ENCODE results near the gene WNT3.
"Not testable (repeated sequence)": the region's sequence is repeated elsewhere in the genome, so short reads cannot be mapped to it uniquely, and the experiment has no call there.

Gene WNT3

DNA sequence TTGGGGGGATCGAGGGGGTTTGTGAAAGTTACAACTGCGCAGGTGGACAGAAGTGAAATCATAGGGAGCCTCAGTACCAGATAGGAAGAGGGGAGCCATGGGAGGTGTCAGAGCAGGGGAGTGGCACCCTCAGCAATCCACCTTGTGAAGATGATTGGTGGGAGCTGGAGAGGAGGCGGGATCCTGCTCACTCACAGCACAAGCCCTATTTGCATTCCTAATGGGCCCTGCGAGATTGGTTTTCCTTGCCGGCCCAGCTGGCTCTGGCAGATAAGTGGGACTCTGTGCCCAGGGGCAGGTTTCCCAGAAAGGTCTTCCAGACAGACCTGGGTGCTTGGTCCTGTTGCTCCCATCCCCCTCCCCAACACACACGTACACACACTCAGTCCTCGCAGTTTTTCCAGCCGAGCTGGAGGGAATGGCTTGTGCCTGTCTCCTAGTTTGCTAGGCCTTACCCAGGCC, 9.4 kb downstream of the WNT3 start:
- H3K36me3 ChIP-seq (ENCODE audit: insufficient read depth, low read depth, low read length), result no peaks in the 10 kb centered on the region
- no peak overlapping the region for H3K27ac ChIP-seq (ENCODE audit: low read length)
- H3K9me3 ChIP-seq (ENCODE audit: insufficient read depth, low read depth, low read length), result no peaks in the 10 kb centered on the region
- peaks cover 19% of the 10 kb centered on the region for H3K27me3 ChIP-seq (ENCODE audit: insufficient read depth, low read length)
- no peak overlapping the region for H3K9ac ChIP-seq (ENCODE audit: low read depth, low read length)
- H3K4me3 ChIP-seq (ENCODE audit: low read length), result no peak overlapping the region
- H3K4me1 ChIP-seq (ENCODE audit: insufficient read depth, low read length), result peaks cover 12% of the 10 kb centered on the region

DNA sequence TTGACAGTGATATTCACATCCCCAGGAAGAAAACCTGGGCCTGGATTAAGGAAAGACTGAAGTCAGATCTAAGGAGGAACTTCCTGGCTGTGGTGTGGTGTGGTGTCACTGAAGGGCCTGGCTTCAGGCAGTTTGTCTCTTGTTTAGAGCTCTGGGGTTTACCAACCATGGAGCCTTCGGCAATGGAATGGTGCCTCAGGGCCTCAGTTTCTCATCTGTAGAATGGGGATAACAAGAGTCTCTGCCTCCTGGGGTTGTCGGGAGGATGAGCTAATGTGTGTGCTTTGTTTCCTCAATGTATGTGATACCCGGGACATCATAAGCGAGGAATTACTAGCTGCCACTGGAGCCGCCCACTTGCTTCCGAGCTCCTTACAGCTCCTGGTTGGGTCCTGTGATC, 12.7 kb downstream of the WNT3 start:
- H3K4me1 ChIP-seq (ENCODE audit: insufficient read depth, low read length), result no peaks in the 10 kb centered on the region
- H3K9ac ChIP-seq (ENCODE audit: low read depth, low read length), result no peak overlapping the region
- H3K27me3 ChIP-seq (ENCODE audit: insufficient read depth, low read length), result no peaks in the 10 kb centered on the region
- no peaks in the 10 kb centered on the region for H3K9me3 ChIP-seq (ENCODE audit: insufficient read depth, low read depth, low read length)
- H3K4me3 ChIP-seq (ENCODE audit: low read length), result no peak overlapping the region
- H3K27ac ChIP-seq (ENCODE audit: low read length), result no peak overlapping the region
- no peaks in the 10 kb centered on the region for H3K36me3 ChIP-seq (ENCODE audit: insufficient read depth, low read depth, low read length)

DNA sequence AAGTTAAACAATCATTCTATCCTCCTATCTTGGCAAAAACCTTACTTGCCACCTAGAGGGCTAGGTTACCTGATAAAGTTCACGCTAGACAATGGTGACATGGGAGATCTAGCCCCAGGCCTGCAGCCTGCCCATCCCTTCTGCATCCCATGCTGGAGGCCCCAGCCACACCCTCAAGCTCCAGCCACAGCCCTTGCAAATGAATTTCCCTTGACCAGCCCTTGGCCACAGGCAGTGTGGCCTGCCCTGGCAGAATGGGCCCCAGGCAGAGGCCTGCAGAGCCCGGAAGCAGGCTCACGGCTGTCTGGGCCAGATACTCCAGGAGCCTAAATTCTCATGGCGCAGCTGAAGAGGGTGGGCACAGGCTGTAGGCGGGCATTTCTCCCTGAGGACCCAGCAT, 14.9 kb downstream of the WNT3 start:
- H3K9ac ChIP-seq (ENCODE audit: low read depth, low read length), result no peak overlapping the region
- no peaks in the 10 kb centered on the region for H3K9me3 ChIP-seq (ENCODE audit: insufficient read depth, low read depth, low read length)
- no peak overlapping the region for H3K27ac ChIP-seq (ENCODE audit: low read length)
- H3K4me1 ChIP-seq (ENCODE audit: insufficient read depth, low read length), result no peaks in the 10 kb centered on the region
- no peaks in the 10 kb centered on the region for H3K36me3 ChIP-seq (ENCODE audit: insufficient read depth, low read depth, low read length)
- H3K27me3 ChIP-seq (ENCODE audit: insufficient read depth, low read length), result no peaks in the 10 kb centered on the region
- H3K4me3 ChIP-seq (ENCODE audit: low read length), result no peak overlapping the region

DNA sequence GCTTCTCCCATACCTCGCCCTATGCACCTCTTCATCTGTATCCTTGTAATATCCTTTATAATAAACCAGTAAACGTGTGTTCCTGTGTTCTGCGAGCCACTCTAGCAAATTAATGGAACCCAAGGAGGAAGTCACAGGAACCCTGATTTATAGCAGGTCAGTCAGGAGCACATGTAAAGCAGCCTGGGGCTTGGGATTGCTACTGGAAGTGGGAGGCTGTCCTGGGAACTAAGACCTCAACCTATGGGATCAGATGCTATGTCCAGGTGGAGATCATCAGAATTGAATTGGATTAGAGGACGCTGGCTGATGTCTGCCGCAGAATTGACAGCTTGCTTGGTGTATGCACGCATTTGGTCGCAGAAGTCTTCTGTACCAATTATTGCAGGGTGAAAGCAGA, 15.7 kb downstream of the WNT3 start:
- Histone ChIP-seq H3K27me3 (ENCODE audit: insufficient read depth, low read length) (no peaks in the 10 kb centered on the region), H3K4me1 (ENCODE audit: insufficient read depth, low read length) (no peaks in the 10 kb centered on the region), H3K36me3 (ENCODE audit: insufficient read depth, low read depth, low read length) (no peaks in the 10 kb centered on the region), H3K9me3 (ENCODE audit: insufficient read depth, low read depth, low read length) (no peaks in the 10 kb centered on the region), H3K27ac (ENCODE audit: low read length) (no peak overlapping the region), H3K4me3 (ENCODE audit: low read length) (no peak overlapping the region), H3K9ac (ENCODE audit: low read depth, low read length) (no peak overlapping the region)

DNA sequence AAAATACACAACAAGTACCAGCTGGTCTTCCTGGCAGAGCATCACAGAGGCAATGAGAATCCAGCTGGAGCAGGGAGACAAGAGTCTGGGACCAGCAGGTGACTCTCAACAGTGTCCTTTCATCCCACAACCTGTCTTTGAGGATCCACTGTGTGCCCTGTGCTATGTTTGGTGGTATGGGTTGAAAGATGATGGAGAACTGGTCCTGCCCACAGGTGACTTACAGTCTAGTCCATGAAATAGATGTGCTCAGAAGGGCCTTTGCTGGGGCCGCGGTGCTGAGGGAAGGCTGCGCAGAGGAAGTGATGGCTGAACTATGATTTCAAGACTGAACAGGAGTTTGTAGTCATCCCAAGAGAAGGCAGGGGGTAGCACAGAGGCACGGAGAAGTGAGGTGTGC, 17.9 kb downstream of the WNT3 start:
- H3K27ac ChIP-seq (ENCODE audit: low read length), result no peak overlapping the region
- no peaks in the 10 kb centered on the region for H3K4me1 ChIP-seq (ENCODE audit: insufficient read depth, low read length)
- no peaks in the 10 kb centered on the region for H3K9me3 ChIP-seq (ENCODE audit: insufficient read depth, low read depth, low read length)
- H3K9ac ChIP-seq (ENCODE audit: low read depth, low read length), result no peak overlapping the region
- no peaks in the 10 kb centered on the region for H3K36me3 ChIP-seq (ENCODE audit: insufficient read depth, low read depth, low read length)
- H3K4me3 ChIP-seq (ENCODE audit: low read length), result no peak overlapping the region
- no peaks in the 10 kb centered on the region for H3K27me3 ChIP-seq (ENCODE audit: insufficient read depth, low read length)

DNA sequence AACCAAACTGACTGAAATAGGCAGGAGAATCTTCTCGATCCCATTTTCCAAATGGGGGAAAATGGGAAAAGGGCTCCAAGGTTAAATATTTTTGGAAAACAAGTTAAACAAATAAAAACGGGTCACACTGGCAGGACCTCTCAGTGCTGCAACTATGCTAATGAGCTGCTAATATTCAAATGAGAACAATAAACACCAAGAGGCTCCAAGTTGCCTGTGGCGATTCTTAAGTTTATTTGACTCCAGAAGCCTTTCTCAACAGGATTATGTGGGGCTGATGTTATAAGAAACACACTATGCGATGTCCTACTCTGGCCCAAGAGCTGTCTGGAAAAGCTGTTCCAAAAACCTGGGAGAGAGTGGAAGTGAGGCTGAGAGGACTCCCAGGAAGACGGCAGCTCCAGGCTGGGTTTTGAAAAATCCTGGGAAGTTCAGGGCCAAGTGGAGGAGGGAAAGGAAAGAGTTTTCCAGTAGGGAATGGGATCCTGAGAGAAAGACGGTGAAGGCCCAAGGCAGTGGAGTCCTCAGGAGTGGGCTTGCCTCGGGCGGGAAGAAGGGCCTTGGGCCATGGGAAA, 21.4 kb downstream of the WNT3 start:
- Histone ChIP-seq H3K9ac (ENCODE audit: low read depth, low read length) (no peak overlapping the region), H3K9me3 (ENCODE audit: insufficient read depth, low read depth, low read length) (no peaks in the 10 kb centered on the region), H3K4me3 (ENCODE audit: low read length) (no peak overlapping the region), H3K4me1 (ENCODE audit: insufficient read depth, low read length) (no peaks in the 10 kb centered on the region), H3K27ac (ENCODE audit: low read length) (no peak overlapping the region), H3K36me3 (ENCODE audit: insufficient read depth, low read depth, low read length) (no peaks in the 10 kb centered on the region), H3K27me3 (ENCODE audit: insufficient read depth, low read length) (peaks cover 8% of the 10 kb centered on the region)

DNA sequence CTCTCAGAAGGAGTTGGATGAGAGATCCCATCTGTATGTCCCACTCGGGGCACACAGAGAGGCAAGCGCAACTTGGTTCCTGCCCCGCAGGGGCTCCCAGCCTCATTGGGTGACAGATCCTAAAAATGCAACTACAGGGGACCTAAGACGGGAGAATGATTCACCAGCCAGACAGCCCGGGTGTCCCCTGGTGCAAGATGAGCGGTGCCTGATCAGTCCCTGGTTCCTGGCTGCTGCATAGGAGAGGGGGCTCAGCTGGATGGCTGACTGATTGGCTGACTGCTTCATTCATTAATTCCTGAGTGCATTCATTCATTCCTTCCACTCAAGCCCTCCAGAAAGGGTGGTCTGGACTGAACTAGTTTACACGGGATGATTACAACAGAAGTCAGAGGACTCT, 22.0 kb downstream of the WNT3 start:
- H3K4me1 ChIP-seq (ENCODE audit: insufficient read depth, low read length), result no peaks in the 10 kb centered on the region
- peaks cover 10% of the 10 kb centered on the region for H3K27me3 ChIP-seq (ENCODE audit: insufficient read depth, low read length)
- no peak overlapping the region for H3K27ac ChIP-seq (ENCODE audit: low read length)
- no peaks in the 10 kb centered on the region for H3K9me3 ChIP-seq (ENCODE audit: insufficient read depth, low read depth, low read length)
- H3K4me3 ChIP-seq (ENCODE audit: low read length), result no peak overlapping the region
- no peak overlapping the region for H3K9ac ChIP-seq (ENCODE audit: low read depth, low read length)
- no peaks in the 10 kb centered on the region for H3K36me3 ChIP-seq (ENCODE audit: insufficient read depth, low read depth, low read length)

DNA sequence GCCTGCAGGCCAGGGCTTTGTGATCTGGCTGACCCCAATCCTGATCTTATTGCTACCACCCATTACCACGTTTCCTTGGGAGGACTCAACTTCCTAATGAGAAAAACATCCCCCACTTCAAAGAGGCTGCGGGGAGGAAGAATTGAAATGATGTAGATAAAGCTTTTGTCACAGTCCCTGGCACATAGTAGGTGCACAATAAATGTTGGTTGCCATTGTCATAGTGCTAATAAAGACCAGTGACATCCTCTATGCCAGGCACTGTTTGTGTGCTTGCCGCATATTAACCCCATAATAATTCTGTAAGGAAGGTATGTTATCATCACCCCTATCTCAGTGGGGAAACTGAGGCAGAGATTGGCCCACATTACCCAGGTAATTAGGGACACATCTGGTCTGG, 22.4 kb downstream of the WNT3 start:
- H3K27ac ChIP-seq (ENCODE audit: low read length), result no peak overlapping the region
- peaks cover 15% of the 10 kb centered on the region for H3K27me3 ChIP-seq (ENCODE audit: insufficient read depth, low read length)
- no peaks in the 10 kb centered on the region for H3K36me3 ChIP-seq (ENCODE audit: insufficient read depth, low read depth, low read length)
- no peaks in the 10 kb centered on the region for H3K4me1 ChIP-seq (ENCODE audit: insufficient read depth, low read length)
- H3K9ac ChIP-seq (ENCODE audit: low read depth, low read length), result no peak overlapping the region
- no peaks in the 10 kb centered on the region for H3K9me3 ChIP-seq (ENCODE audit: insufficient read depth, low read depth, low read length)
- no peak overlapping the region for H3K4me3 ChIP-seq (ENCODE audit: low read length)

DNA sequence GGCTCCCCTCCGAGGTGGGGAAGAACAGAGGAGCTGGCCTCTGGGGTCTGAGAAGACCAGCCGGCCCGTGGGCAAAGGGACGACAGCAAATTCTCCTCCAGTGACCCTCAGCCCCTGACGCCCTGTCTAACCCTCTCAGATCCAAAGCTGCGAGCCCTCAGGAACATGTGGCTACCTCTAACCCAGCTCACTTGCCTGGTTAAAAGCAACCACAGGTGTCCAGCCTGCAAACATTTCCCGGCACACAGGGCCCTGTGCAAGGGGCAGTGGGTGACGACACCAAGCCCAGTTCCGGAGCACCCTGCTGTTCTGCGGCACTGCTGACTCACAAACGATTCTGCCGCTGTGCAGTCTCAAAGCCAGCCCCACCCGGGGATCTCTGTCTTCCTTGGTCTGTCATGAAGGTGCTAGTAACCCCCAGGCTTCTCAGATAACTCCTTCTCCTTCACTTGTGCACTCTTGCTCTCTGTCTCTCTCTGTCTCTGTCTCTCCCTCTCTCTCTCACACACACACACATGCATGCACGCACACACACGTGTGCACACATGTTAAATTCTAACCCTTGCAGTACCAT, 23.0 kb downstream of the WNT3 start:
- Histone ChIP-seq H3K4me1 (ENCODE audit: insufficient read depth, low read length) (no peaks in the 10 kb centered on the region), H3K27me3 (ENCODE audit: insufficient read depth, low read length) (peaks cover 21% of the 10 kb centered on the region), H3K36me3 (ENCODE audit: insufficient read depth, low read depth, low read length) (no peaks in the 10 kb centered on the region), H3K4me3 (ENCODE audit: low read length) (no peak overlapping the region), H3K9me3 (ENCODE audit: insufficient read depth, low read depth, low read length) (no peaks in the 10 kb centered on the region), H3K9ac (ENCODE audit: low read depth, low read length) (no peak overlapping the region), H3K27ac (ENCODE audit: low read length) (no peak overlapping the region)

DNA sequence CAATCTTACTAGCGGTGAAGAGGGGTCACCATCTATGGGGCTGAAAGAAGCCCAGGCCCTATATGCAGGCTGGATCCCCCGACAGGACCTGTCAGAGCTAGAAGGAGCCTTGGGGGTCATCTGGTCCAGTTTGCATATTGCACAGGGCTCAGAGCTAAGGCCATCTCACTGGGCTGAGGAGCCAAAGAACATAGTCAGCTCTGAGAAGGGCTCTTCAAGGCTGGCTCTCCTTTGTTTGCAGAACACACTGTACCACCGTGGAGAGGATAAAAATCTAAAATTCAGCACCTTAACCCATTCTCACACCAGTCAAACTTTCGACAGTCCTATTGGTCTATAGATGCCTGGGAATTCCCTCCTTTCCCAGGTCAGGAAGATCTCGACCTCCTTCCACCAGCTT, 24.2 kb downstream of the WNT3 start:
- Histone ChIP-seq H3K9me3 (ENCODE audit: insufficient read depth, low read depth, low read length) (no peaks in the 10 kb centered on the region; the same call in 1 of the 2 replicates), H3K36me3 (ENCODE audit: insufficient read depth, low read depth, low read length) (no peaks in the 10 kb centered on the region), H3K27me3 (ENCODE audit: insufficient read depth, low read length) (peaks cover 32% of the 10 kb centered on the region), H3K27ac (ENCODE audit: low read length) (no peak overlapping the region), H3K4me3 (ENCODE audit: low read length) (no peak overlapping the region), H3K4me1 (ENCODE audit: insufficient read depth, low read length) (no peaks in the 10 kb centered on the region), H3K9ac (ENCODE audit: low read depth, low read length) (no peak overlapping the region)

DNA sequence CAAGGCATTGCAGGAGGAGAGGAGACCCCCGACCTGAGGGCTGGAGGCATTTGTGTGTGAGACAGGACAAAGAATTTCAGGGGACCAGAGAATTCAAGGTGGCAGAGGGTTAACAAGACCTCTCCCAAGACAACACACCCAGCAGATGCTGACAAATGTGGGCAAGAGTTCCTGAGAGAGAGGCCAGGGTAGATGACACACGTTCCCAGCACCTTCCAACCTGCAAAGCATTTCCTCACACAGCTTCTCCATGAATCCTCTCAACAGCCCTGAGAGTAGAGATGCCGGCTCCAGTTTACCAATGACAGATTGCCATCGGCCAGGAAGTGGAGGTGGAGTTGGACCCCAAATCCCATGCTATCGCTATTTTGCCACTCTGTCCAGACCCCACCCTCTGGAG, 25.0 kb downstream of the WNT3 start:
- H3K4me3 ChIP-seq (ENCODE audit: low read length), result no peak overlapping the region
- no peak overlapping the region for H3K27ac ChIP-seq (ENCODE audit: low read length)
- H3K36me3 ChIP-seq (ENCODE audit: insufficient read depth, low read depth, low read length), result no peaks in the 10 kb centered on the region
- H3K4me1 ChIP-seq (ENCODE audit: insufficient read depth, low read length), result no peaks in the 10 kb centered on the region
- no peaks in the 10 kb centered on the region; the same call in 1 of the 2 replicates for H3K9me3 ChIP-seq (ENCODE audit: insufficient read depth, low read depth, low read length)
- H3K9ac ChIP-seq (ENCODE audit: low read depth, low read length), result no peak overlapping the region
- H3K27me3 ChIP-seq (ENCODE audit: insufficient read depth, low read length), result peaks cover 40% of the 10 kb centered on the region

DNA sequence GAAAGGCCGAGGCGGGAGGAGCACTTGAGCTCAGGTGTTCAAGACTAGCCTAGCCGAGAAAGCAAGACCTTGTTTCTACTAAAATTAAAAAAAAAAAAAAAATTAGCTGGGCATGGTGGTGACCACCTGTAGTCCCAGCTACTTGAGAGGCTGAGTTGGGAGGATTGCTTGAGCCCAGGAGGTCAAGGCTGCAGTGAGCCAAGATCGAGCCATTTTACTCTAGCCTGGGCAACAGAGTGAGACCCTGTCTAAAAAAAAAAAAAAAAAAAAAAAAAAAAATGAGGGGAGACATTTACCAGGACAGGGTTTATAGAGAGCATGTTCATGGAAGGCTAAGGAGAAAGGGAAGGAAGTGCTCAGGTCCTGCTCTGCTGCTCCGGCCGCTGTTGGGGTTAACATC, 25.5 kb downstream of the WNT3 start:
- H3K9ac ChIP-seq (ENCODE audit: low read depth, low read length); H3K4me1 ChIP-seq (ENCODE audit: insufficient read depth, low read length): not testable (repeated sequence)
- peaks cover 45% of the 10 kb centered on the region for H3K27me3 ChIP-seq (ENCODE audit: insufficient read depth, low read length)

More for the DNA sequence above, 25.5 kb downstream of the WNT3 start:
- not testable (repeated sequence) for H3K27ac ChIP-seq (ENCODE audit: low read length); H3K4me3 ChIP-seq (ENCODE audit: low read length); H3K9me3 ChIP-seq (ENCODE audit: insufficient read depth, low read depth, low read length); H3K36me3 ChIP-seq (ENCODE audit: insufficient read depth, low read depth, low read length)

Data from iPS-20b (cell line).